PFSK-1 (cell line): Measurements from ENCODE around the gene ITGBL1.

Source experiments
- POLR2AphosphoS5 ChIP-seq: IDR thresholded peaks from 2 replicates; pipeline ENCODE4 v1.6.1; 2012; ENCODE audit warnings: low read depth, mild to moderate bottlenecking, control low read depth, low read length, moderate library complexity
- SIN3A ChIP-seq: IDR thresholded peaks from 2 replicates; pipeline ENCODE4 v1.6.1; 2012; ENCODE audit warnings: mild to moderate bottlenecking, low read length, moderate library complexity, borderline replicate concordance; ENCODE audit not compliant: insufficient read depth
- TAF1 ChIP-seq: IDR thresholded peaks from 2 replicates; pipeline ENCODE4 v1.6.1; 2012; ENCODE audit warnings: low read length, control low read depth, borderline replicate concordance; ENCODE audit not compliant: insufficient read depth

DNA sequence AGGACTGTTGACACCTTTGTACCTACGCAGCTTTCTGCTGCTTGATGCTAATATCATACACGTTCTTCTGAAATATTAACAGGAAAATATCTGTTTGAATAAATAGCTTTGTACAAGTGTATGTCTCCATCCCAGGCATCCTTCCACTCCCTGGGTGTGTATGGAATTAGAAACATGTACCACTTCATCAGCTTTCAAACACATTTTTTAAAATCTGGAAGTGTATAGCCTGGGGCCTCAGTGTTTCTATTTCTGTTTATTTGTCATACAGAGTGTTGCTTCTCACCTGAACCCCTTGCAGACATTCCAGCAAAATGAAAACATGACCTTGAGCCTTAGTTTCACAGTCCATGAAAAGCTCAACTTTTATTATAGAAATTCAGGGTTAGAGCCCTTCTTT, 168.6 kb downstream of the ITGBL1 start:
- TF ChIP-seq TAF1: no peak
- TF ChIP-seq SIN3A: no peak
- TF ChIP-seq POLR2AphosphoS5: no peak
